GM19240 (cell line): ENCODE data around the gene MGRN1.

Source experiments
- DNase-seq: peaks from one replicate; pipeline ENCODE4 v3.0.0; 2011; ENCODE audit warnings: low spot score; ENCODE audit not compliant: insufficient read length

Gene MGRN1

GRCh38 chr16:4651827-4652226 is 27.2 kb downstream of the MGRN1 start:
- no peak for DNase-seq

GRCh38 chr16:4652561-4652960 is 27.9 kb downstream of the MGRN1 start:
- no peak for DNase-seq

GRCh38 chr16:4654011-4654963 is 29.7 kb downstream of the MGRN1 start:
- no peak for DNase-seq

GRCh38 chr16:4654964-4655590 is 30.5 kb downstream of the MGRN1 start:
- DNase-seq: no peak

GRCh38 chr16:4655801-4656200 is 31.2 kb downstream of the MGRN1 start:
- DNase-seq: no peak

- DNase-seq: no peak
Observed at GRCh38 chr16:4656221-4656620, 31.6 kb downstream of the MGRN1 start.

GRCh38 chr16:4656695-4657686 is 32.4 kb downstream of the MGRN1 start:
- DNase-seq: no peak

- DNase-seq: no peak
Observed at GRCh38 chr16:4659363-4660353, 35.0 kb downstream of the MGRN1 start.

- DNase-seq: no peak
Observed at GRCh38 chr16:4660454-4661007, 35.9 kb downstream of the MGRN1 start.

- no peak for DNase-seq
Observed at GRCh38 chr16:4661661-4662060, 37.0 kb downstream of the MGRN1 start.

- DNase-seq: no peak
Observed at GRCh38 chr16:4663465-4663776, 38.8 kb downstream of the MGRN1 start.

- no peak for DNase-seq
Observed at GRCh38 chr16:4663777-4664465, 39.3 kb downstream of the MGRN1 start.

GRCh38 chr16:4664538-4665418 is 40.2 kb downstream of the MGRN1 start:
- peak; percentile 56 for DNase-seq

GRCh38 chr16:4666537-4667202 is 42.0 kb downstream of the MGRN1 start:
- no peak for DNase-seq

- DNase-seq: no peak
Observed at GRCh38 chr16:4667203-4667963, 42.8 kb downstream of the MGRN1 start.

GRCh38 chr16:4668313-4668960 is 43.8 kb downstream of the MGRN1 start:
- DNase-seq: no peak
